Spleen (tissue), 7 donors: ENCODE data around the gene HK2.

Source experiments
- CTCF ChIP-seq, 11 experiments: fragments of 200-600 bp in 7 of 11; fragments of 450-650 bp in 4 of 11; sonication (generic) in 4 of 11; IDR thresholded peaks in 8 of 11; conservative IDR thresholded peaks in 3 of 11; 1 replicate in 7 of 11; 2 replicates in 4 of 11; pipeline versions ENCODE4 v1.4.0 to v1.8.0; 2016 to 2021; ENCODE audit warnings: antibody characterized with exemption in 11 of 11, inconsistent platforms in 4 of 11, mild to moderate bottlenecking in 1 of 11
- POLR2A ChIP-seq, 3 donors: fragments of 450-650 bp; IDR thresholded peaks; one replicate each; pipeline ENCODE4 v1.5.1; 2017; ENCODE audit warnings: antibody characterized with exemption in 3 of 3, mild to moderate bottlenecking in 1 of 3
- POLR2AphosphoS5 ChIP-seq, 3 donors: sonication (generic); formaldehyde crosslinking; IDR thresholded peaks; one replicate each; pipeline ENCODE4 v1.5.1; 2017; ENCODE audit warnings: antibody characterized with exemption in 3 of 3
- donor health status: DM: no; HTN: no; CAD: no; lungs with moderate emphysema.
- donor health status: DM: no; HTN: no; CAD: no.
- donor health status: DM: no; HTN: no; CAD: no.

GRCh38 chr2:74941284-74941683, 107.4 kb downstream of the HK2 start:
- TF ChIP-seq CTCF (IDR thresholded peaks at IDR 0.05 in 8 of 11, conservative IDR thresholded peaks at IDR 0.05 in 3 of 11) (no peak), POLR2A (IDR thresholded peaks at IDR 0.05) (no peak), POLR2AphosphoS5 (IDR thresholded peaks at IDR 0.05) (no peak)
